GM23338 (cell line): ENCODE data around the gene RAP1GAP2. TPM values are rescaled to one million over a fixed set of nuclear protein-coding genes. Genes with fewer than 3 reads are reported as not detected.

Experiments
- ATAC-seq: fragments of 200-7000 bp; cut with Tn5 transposase; 3 replicates; pipeline ENCODE4 v1.9.1; 2020
- DNase-seq: peaks from one replicate; pipeline ENCODE4 v3.0.0-alpha.2; 2015; ENCODE audit warnings: low spot score
- H2AFZ ChIP-seq: fragments of 200-600 bp; sonication (generic); 2 replicates; pipeline ENCODE4 v1.8.0; 2016; ENCODE audit warnings: antibody characterized with exemption, mild to moderate bottlenecking, moderate library complexity
- H3F3A ChIP-seq: fragments of 200-600 bp; sonication (generic); replicated peaks from 2 replicates; pipeline ENCODE4 v1.8.0; 2017; ENCODE audit warnings: antibody characterized with exemption, mixed run types, low read depth
- H3K27ac ChIP-seq: fragments of 200-600 bp; sonication (generic); 2 replicates; pipeline ENCODE4 v1.6.1; 2016; ENCODE audit warnings: low read depth
- H3K27me3 ChIP-seq: fragments of 200-600 bp; sonication (generic); 2 replicates; pipeline ENCODE4 v1.8.0; 2016; ENCODE audit warnings: mild to moderate bottlenecking, mixed run types, moderate library complexity; ENCODE audit not compliant: insufficient read depth
- H3K36me3 ChIP-seq: fragments of 200-600 bp; sonication (generic); 2 replicates; pipeline ENCODE4 v1.8.0; 2016; ENCODE audit warnings: mild to moderate bottlenecking; ENCODE audit not compliant: insufficient read depth
- H3K4me1 ChIP-seq: fragments of 200-600 bp; sonication (generic); 2 replicates; pipeline ENCODE4 v1.8.0; 2016; ENCODE audit warnings: mild to moderate bottlenecking, moderate library complexity; ENCODE audit not compliant: insufficient read depth
- H3K4me2 ChIP-seq: fragments of 200-600 bp; sonication (generic); 2 replicates; pipeline ENCODE4 v1.7.1; 2017; ENCODE audit warnings: mixed run types
- H3K4me3 ChIP-seq: fragments of 200-600 bp; sonication (generic); 2 replicates; pipeline ENCODE4 v1.6.1; 2016; ENCODE audit warnings: mixed run types
- H3K79me2 ChIP-seq: fragments of 200-600 bp; sonication (generic); replicated peaks from 2 replicates; pipeline ENCODE4 v1.8.0; 2017; ENCODE audit warnings: mild to moderate bottlenecking; ENCODE audit not compliant: insufficient read depth
- H3K9me2 ChIP-seq: fragments of 200-600 bp; sonication (generic); 2 replicates; pipeline ENCODE4 v1.8.0; 2017; ENCODE audit not compliant: insufficient read depth
- H4K20me1 ChIP-seq: fragments of 200-600 bp; sonication (generic); replicated peaks from 2 replicates; pipeline ENCODE4 v1.8.0; 2017; ENCODE audit warnings: mild to moderate bottlenecking; ENCODE audit not compliant: insufficient read depth
- H3K27ac Mint-ChIP-seq: 2 replicates; pipeline ENCODE4 v1.8.0; 2020; ENCODE audit warnings: inconsistent platforms, mild to moderate bottlenecking, moderate library complexity, mixed read lengths
- H3K27me3 Mint-ChIP-seq: 3 replicates; pipeline ENCODE4 v1.8.0; 2022; ENCODE audit warnings: low read depth, mild to moderate bottlenecking, moderate library complexity, mixed read lengths, inconsistent platforms; ENCODE audit not compliant: insufficient read depth, poor library complexity
- H3K36me3 Mint-ChIP-seq: 3 replicates; pipeline ENCODE4 v1.8.0; 2021; ENCODE audit warnings: low read depth, mild to moderate bottlenecking, inconsistent platforms, moderate library complexity, mixed read lengths
- H3K4me1 Mint-ChIP-seq: 3 replicates; pipeline ENCODE4 v1.8.0; 2020; ENCODE audit warnings: mild to moderate bottlenecking, inconsistent platforms, mixed read lengths
- H3K4me3 Mint-ChIP-seq: 3 replicates; pipeline ENCODE4 v1.8.0; 2021; ENCODE audit warnings: moderate library complexity, mild to moderate bottlenecking, inconsistent platforms, mixed read lengths
- H3K9me3 Mint-ChIP-seq: 3 replicates; pipeline ENCODE4 v1.8.0; 2020; ENCODE audit warnings: moderate library complexity, mild to moderate bottlenecking, inconsistent platforms, mixed read lengths
- CREB1 ChIP-seq: fragments of 250-450 bp; sonication (Bioruptor Pico); IDR thresholded peaks from 2 replicates; pipeline ENCODE4 v1.5.0; 2020; ENCODE audit warnings: low read depth, mild to moderate bottlenecking, moderate library complexity
- CTCF ChIP-seq, 2 experiments: fragments of 200-600 bp in 1 of 2; sonication (generic) in 1 of 2; conservative IDR thresholded peaks; 2 replicates each; pipeline versions ENCODE4 v1.5.1 to v1.6.1; 2016 to 2017; ENCODE audit warnings: antibody characterized with exemption in 2 of 2, low read depth in 2 of 2, mild to moderate bottlenecking in 2 of 2, moderate library complexity in 1 of 2
- EZH2 ChIP-seq: fragments of 200-600 bp; sonication (generic); IDR thresholded peaks from one replicate; pipeline ENCODE4 v1.8.0; 2017; ENCODE audit warnings: antibody characterized with exemption, mild to moderate bottlenecking, low read depth; ENCODE audit not compliant: unreplicated experiment
- EZH2phosphoT487 ChIP-seq: fragments of 200-600 bp; sonication (generic); IDR thresholded peaks from one replicate; pipeline ENCODE4 v1.8.1; 2018; ENCODE audit warnings: antibody characterized with exemption; ENCODE audit not compliant: unreplicated experiment
- JUNB ChIP-seq: IDR thresholded peaks from one replicate; pipeline ENCODE4 v1.6.1; 2016; ENCODE audit warnings: antibody characterized with exemption; ENCODE audit not compliant: unreplicated experiment
- NANOG ChIP-seq: IDR thresholded peaks from 2 replicates; pipeline ENCODE4 v1.6.1; 2016; ENCODE audit warnings: antibody characterized with exemption, borderline replicate concordance
- POLR2AphosphoS5 ChIP-seq: IDR thresholded peaks from 2 replicates; pipeline ENCODE4 v1.6.1; 2016; ENCODE audit warnings: antibody characterized with exemption, low read depth
- ZNF114 ChIP-seq: fragments of 250-450 bp; sonication (Bioruptor Pico); IDR thresholded peaks from 2 replicates; pipeline ENCODE4 v1.5.0; 2020; ENCODE audit warnings: mild to moderate bottlenecking, moderate library complexity
- ZNF331 ChIP-seq: fragments of 250-450 bp; sonication (Bioruptor Pico); IDR thresholded peaks from 2 replicates; pipeline ENCODE4 v1.5.0; 2020; ENCODE audit warnings: low read depth, mild to moderate bottlenecking, moderate library complexity
- ZNF462 ChIP-seq: fragments of 250-450 bp; sonication (Bioruptor Pico); IDR thresholded peaks from 2 replicates; pipeline ENCODE4 v1.5.0; 2020; ENCODE audit warnings: mild to moderate bottlenecking, moderate library complexity
- polyA plus RNA-seq: library from polyadenylated mRNA; unstranded; fragments of >200 nt; fragmentation: Nextera tagmentation; extraction: Ambion mirVana; gene quantifications from 2 replicates; pipeline ENCODE4 v1.2.1, GENCODE V29; 2016
- total RNA-seq: library from RNA; depleted of rRNA; stranded (reverse); fragments of >200 nt; shearing (Covaris generic); gene quantifications from 2 replicates; pipeline ENCODE4 v1.2.3, GENCODE V29; 2014

RAP1GAP2 gene
- total and polyA plus RNA-seq, 2 experiments from 2014 or later: 17.8 to 46.1 TPM

GRCh38 chr17:2801841-2802240, 5.6 kb downstream of the RAP1GAP2 start (continued):
- TF ChIP-seq CTCF (conservative IDR thresholded peaks at IDR 0.05; ENCODE audit: low read depth in 2 of 2) (no peak), JUNB (no peak)

DNA sequence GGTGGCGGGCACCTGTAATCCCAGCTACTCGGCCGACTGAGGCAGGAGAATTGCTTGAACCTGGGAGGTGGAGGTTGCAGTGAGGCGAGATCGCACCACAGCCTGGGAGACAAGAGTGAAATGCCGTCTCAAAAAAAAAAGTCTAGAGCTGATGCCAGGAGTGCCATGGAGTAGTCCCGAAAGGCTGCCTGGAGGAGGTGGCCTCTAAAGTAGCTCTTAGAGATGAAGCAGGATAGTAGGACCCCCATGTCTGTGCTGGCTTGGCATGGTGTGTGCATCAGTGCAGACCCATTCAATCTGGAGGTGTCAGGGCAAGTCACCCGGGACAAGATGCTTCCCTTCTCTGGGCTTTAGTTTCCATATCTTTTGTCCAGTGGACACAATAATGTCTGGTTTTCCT, 6.3 kb downstream of the RAP1GAP2 start:
- H3K27ac ChIP-seq: no peak overlapping the region
- H3K27ac Mint-ChIP-seq: no peak overlapping the region
- H3K4me3 ChIP-seq: no peak overlapping the region
- ATAC-seq (no peak), DNase-seq (no peak)
- no peaks in the 10 kb centered on the region for H3F3A ChIP-seq
- peaks cover 4% of the 10 kb centered on the region; the same call in 1 of the 2 replicates for H3K4me1 ChIP-seq
- peaks cover 19% of the 10 kb centered on the region for H3K4me1 Mint-ChIP-seq
- peaks cover 15% of the 10 kb centered on the region for H3K27me3 Mint-ChIP-seq
- no peaks in the 10 kb centered on the region for H4K20me1 ChIP-seq
- H3K36me3 ChIP-seq: no peaks in the 10 kb centered on the region
- no peak overlapping the region for H3K4me2 ChIP-seq
- H3K36me3 Mint-ChIP-seq: no peaks in the 10 kb centered on the region
- no peak overlapping the region for H3K4me3 Mint-ChIP-seq
- no peaks in the 10 kb centered on the region for H3K9me3 Mint-ChIP-seq
- no peaks in the 10 kb centered on the region for H3K79me2 ChIP-seq
- no peak for TF ChIP-seq ZNF114
- TF ChIP-seq EZH2: no peak
- TF ChIP-seq EZH2phosphoT487: no peak
- TF ChIP-seq ZNF462 (CRISPR knock-in tag): no peak
- TF ChIP-seq JUNB: no peak
- TF ChIP-seq CREB1: no peak
- TF ChIP-seq NANOG: no peak
- no peak for TF ChIP-seq POLR2AphosphoS5
- no peak for TF ChIP-seq ZNF331 (CRISPR knock-in tag)
- no peak overlapping the region for H2AFZ ChIP-seq
- H3K27me3 ChIP-seq: no peaks in the 10 kb centered on the region
- H3K9me2 ChIP-seq: no peaks in the 10 kb centered on the region
